Testis (tissue), 2 donors: ENCODE data around the gene GRIA2.

Experiments used
- CTCF ChIP-seq, 3 experiments: fragments of 450-650 bp in 2 of 3; fragments of 200-600 bp in 1 of 3; sonication (generic) in 1 of 3; IDR thresholded peaks; one replicate each; pipeline ENCODE4 v1.5.1; 2016 to 2019; ENCODE audit warnings: antibody characterized with exemption in 3 of 3, mild to moderate bottlenecking in 2 of 3, moderate library complexity in 1 of 3
- POLR2A ChIP-seq: fragments of 450-650 bp; IDR thresholded peaks from one replicate; pipeline ENCODE4 v1.6.1; 2017; ENCODE audit warnings: antibody characterized with exemption, mild to moderate bottlenecking, moderate library complexity

DNA sequence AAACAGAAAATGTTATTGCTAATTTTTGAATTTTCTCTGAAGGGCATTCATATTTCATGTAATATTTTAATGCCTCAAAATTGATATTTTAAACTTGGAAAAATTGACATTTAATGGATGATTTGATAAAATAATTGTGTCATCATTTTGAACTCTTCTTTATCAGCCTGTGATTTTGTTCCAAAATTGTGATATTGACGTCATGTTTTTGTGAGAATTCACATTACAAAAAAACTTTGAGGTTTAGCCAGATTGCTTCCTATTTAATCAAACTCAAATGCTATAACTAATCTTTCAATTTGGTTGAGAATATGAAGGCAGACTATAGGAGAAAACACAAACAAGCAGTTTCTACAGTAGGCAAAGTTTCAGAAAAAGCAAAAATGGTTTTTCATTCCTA, 137.4 kb downstream of the GRIA2 start:
- TF ChIP-seq POLR2A: no peak
- no peak for TF ChIP-seq CTCF (IDR thresholded peaks at IDR 0.05)
